ENCODE measurements around the gene CNTNAP4. TPM values are rescaled to one million over a fixed set of nuclear protein-coding genes. Genes with fewer than 3 reads are reported as not detected.

The CNTNAP4 gene
- total and polyA plus RNA-seq, 2 of the 4 experiments (the other 2 are of a cell fraction) = not detected

- H3K9me1 ChIP-seq (ENCODE audit: insufficient read depth, low read length) = no peaks in the 10 kb centered on the region
- in situ Hi-C loops (cut with MboI; ENCODE audit: low sequenced_read_pairs) = no loop called here
- no peak overlapping the region for H3K4ac ChIP-seq (ENCODE audit: low read depth, low read length)
Measured at GRCh38 chr16:76294396-76295214, 17.4 kb downstream of the CNTNAP4 start.

More at GRCh38 chr16:76294396-76295214, 17.4 kb downstream of the CNTNAP4 start:
- WGBS, 2 experiments (ENCODE audit: extremely low coverage in 2 of 2, insufficient read length in 1 of 2) = 80% methylated on average over 1 of the region's 3 CpGs; no CpG with 5 or more reads in 1 of the 2 experiments
- Histone ChIP-seq H3K9ac (ENCODE audit: low read depth, low read length) (no peak overlapping the region), H3K56ac (ENCODE audit: extremely low read depth, insufficient read depth, low read length) (no peak overlapping the region), H3K27me3 (ENCODE audit: control insufficient read depth, insufficient read depth, low read length) (no peaks in the 10 kb centered on the region), H3K9me3 (ENCODE audit: control insufficient read depth, insufficient read depth, low read length) (peaks cover 8% of the 10 kb centered on the region; the same call in 1 of the 2 replicates), H2AK9ac (replicated peaks; ENCODE audit: low read depth, low read length, poor library complexity) (no peak overlapping the region), H3K4me3 (ENCODE audit: insufficient read depth, low read depth, low read length) (no peak overlapping the region), H4K5ac (ENCODE audit: low read depth, low read length) (no peak overlapping the region), H4K91ac (ENCODE audit: insufficient read depth, low read depth, low read length) (no peak overlapping the region), H2BK20ac (ENCODE audit: low read depth, low read length) (no peak overlapping the region), H4K8ac (ENCODE audit: low read depth in 2 of 2, low read length in 2 of 2) (no peak overlapping the region), H3K4me1 (ENCODE audit: control insufficient read depth, insufficient read depth, low read length) (no peaks in the 10 kb centered on the region), H3K27ac (ENCODE audit: insufficient read depth, low read length) (no peak overlapping the region), H3K4me2 (ENCODE audit: low read depth, low read length) (no peak overlapping the region), H2BK120ac (ENCODE audit: low read depth, low read length) (no peak overlapping the region), H3K18ac (ENCODE audit: low read depth, low read length) (no peak overlapping the region), H3K14ac (replicated peaks; ENCODE audit: low read depth, low read length) (no peak overlapping the region), H2BK15ac (ENCODE audit: low read depth, low read length) (no peak overlapping the region), H2BK5ac (ENCODE audit: low read depth, low read length, poor library complexity, severe bottlenecking) (no peak overlapping the region), H3K36me3 (ENCODE audit: control insufficient read depth, insufficient read depth, low read length) (no peaks in the 10 kb centered on the region), H3K23ac (ENCODE audit: low read depth, low read length) (no peak overlapping the region), H2AK5ac (ENCODE audit: low read depth, low read length) (no peak overlapping the region), H3K79me1 (ENCODE audit: low read depth in 1 of 2, low read length in 2 of 2) (no peaks in the 10 kb centered on the region), H2AFZ (replicated peaks; ENCODE audit: low read length, poor library complexity) (no peak overlapping the region), H4K20me1 (ENCODE audit: insufficient read depth, low read length) (no peaks in the 10 kb centered on the region)
- dilution Hi-C loops (cut with HindIII; ENCODE audit: low sequenced_read_pairs, unreplicated experiment) (no loop called here), intact Hi-C loops (cut with micrococcal nuclease) (no loop called here)
- POLR2A ChIA-PET (ENCODE audit: unreplicated experiment) = no interaction called here
- DNase-seq = no peak
- CTCF ChIA-PET = no interaction called here
- no peak for ATAC-seq (ENCODE audit: low read depth)
- BruUV-seq (replicated peaks) = no TSS peak
- no peak for TF ChIP-seq SMC3 (IDR thresholded peaks at IDR 0.05; ENCODE audit: low read depth, low read length)
- TF ChIP-seq MAFK (IDR thresholded peaks at IDR 0.05; ENCODE audit: low read depth, low read length) = no peak
- no peak for TF ChIP-seq CHD1 (IDR thresholded peaks at IDR 0.05; ENCODE audit: low read depth, low read length)
- TF ChIP-seq NFE2L2 (IDR thresholded peaks at IDR 0.05; ENCODE audit: low read depth, low read length) = no peak
- TF ChIP-seq RCOR1 (IDR thresholded peaks at IDR 0.05; ENCODE audit: insufficient replicate concordance, low read length) = no peak
- no peak for TF ChIP-seq BHLHE40 (IDR thresholded peaks at IDR 0.05; ENCODE audit: low read depth, low read length)
- TF ChIP-seq RFX5 (IDR thresholded peaks at IDR 0.05; ENCODE audit: low read depth, low read length) = no peak
- no peak for TF ChIP-seq FOS (IDR thresholded peaks at IDR 0.05; ENCODE audit: low read depth, low read length)
- TF ChIP-seq CTCF (conservative IDR thresholded peaks at IDR 0.05; ENCODE audit: low read depth, low read length) = no peak
- no peak for TF ChIP-seq CEBPB (IDR thresholded peaks at IDR 0.05; ENCODE audit: low read depth, low read length)
- no peak for TF ChIP-seq MXI1 (IDR thresholded peaks at IDR 0.05; ENCODE audit: borderline replicate concordance, low read depth, low read length)
- no peak for TF ChIP-seq POLR2A (IDR thresholded peaks at IDR 0.05; ENCODE audit: low read depth, low read length)
- TF ChIP-seq MAZ (IDR thresholded peaks at IDR 0.05; ENCODE audit: borderline replicate concordance, low read depth, low read length) = no peak
- TF ChIP-seq ELK1 (IDR thresholded peaks at IDR 0.05; ENCODE audit: borderline replicate concordance, low read depth, low read length) = no peak
- no peak for TF ChIP-seq RAD21 (IDR thresholded peaks at IDR 0.05; ENCODE audit: low read length)
- TF ChIP-seq, protein P1, sequence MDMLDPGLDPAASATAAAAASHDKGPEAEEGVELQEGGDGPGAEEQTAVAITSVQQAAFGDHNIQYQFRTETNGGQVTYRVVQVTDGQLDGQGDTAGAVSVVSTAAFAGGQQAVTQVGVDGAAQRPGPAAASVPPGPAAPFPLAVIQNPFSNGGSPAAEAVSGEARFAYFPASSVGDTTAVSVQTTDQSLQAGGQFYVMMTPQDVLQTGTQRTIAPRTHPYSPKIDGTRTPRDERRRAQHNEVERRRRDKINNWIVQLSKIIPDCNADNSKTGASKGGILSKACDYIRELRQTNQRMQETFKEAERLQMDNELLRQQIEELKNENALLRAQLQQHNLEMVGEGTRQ (IDR thresholded peaks at IDR 0.05; ENCODE audit: low read depth, low read length) = no peak
